ENCODE results near the gene ZNF695.
"Not testable (repeated sequence)": the region's sequence is repeated elsewhere in the genome, so short reads cannot be mapped to it uniquely, and the experiment has no call there.

Gene ZNF695
- 0 reads per million in 3 donors for total RNA-seq

- Histone ChIP-seq H3K4me1 (ENCODE audit: control insufficient read depth, insufficient read depth, low read length, poor library complexity, severe bottlenecking) (peaks cover 4% of the 10 kb centered on the region), H3K27me3 (replicated peaks; ENCODE audit: control insufficient read depth, insufficient read depth, low read length, poor library complexity, severe bottlenecking) (no peaks in the 10 kb centered on the region), H3K27ac (ENCODE audit: insufficient read depth, low read length, poor library complexity, severe bottlenecking) (no peak within 1 kb of the TSS), H3K36me3 (ENCODE audit: control insufficient read depth, insufficient read depth, low read length) (no peaks in the 10 kb centered on the region), H3K9me3 (ENCODE audit: control insufficient read depth, low read length) (no peaks in the 10 kb centered on the region), H3K4me3 (ENCODE audit: insufficient read depth, low read depth, low read length, poor library complexity, severe bottlenecking) (peak within 1 kb of the TSS; percentile 35)
- peak in 2 of 3 donors; percentile 2 for DNase-seq
These were observed at the start of gene ZNF695 for GRCh38 chr1:247007511-247008405. Gene ZNF695 (minus strand): TSS chr1:247008057. CDS start chr1:247007908, 149 bp downstream.

DNA sequence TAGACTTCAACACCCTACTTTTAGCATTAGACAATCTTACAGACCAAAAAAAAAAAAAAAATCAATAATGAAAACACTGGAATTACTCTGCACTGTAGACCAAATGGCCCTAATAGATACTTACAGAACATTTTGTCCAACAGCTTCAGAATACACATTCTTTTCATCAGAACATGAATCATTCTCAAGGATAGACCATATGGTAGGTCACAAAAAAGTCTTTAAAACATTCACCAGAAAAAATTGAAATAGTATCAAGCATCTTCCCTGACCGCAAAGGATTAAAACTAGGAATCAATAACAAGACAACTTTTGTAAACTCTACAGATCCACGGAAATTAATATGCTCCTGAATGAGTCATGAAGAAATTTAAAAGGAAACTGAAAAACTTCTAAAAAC is 48.2 kb upstream of the ZNF695 start:
- Histone ChIP-seq H3K36me3 (ENCODE audit: control insufficient read depth, insufficient read depth, low read length) (no peaks in the 10 kb centered on the region), H3K27ac (ENCODE audit: insufficient read depth, low read length, poor library complexity, severe bottlenecking) (no peak overlapping the region), H3K27me3 (replicated peaks; ENCODE audit: control insufficient read depth, insufficient read depth, low read length, poor library complexity, severe bottlenecking) (no peaks in the 10 kb centered on the region), H3K4me3 (ENCODE audit: insufficient read depth, low read depth, low read length, poor library complexity, severe bottlenecking) (no peak overlapping the region), H3K9me3 (ENCODE audit: control insufficient read depth, low read length) (peaks cover 12% of the 10 kb centered on the region), H3K4me1 (ENCODE audit: control insufficient read depth, insufficient read depth, low read length, poor library complexity, severe bottlenecking) (no peaks in the 10 kb centered on the region)
- no peak for DNase-seq

- Histone ChIP-seq H3K27me3 (replicated peaks; ENCODE audit: control insufficient read depth, insufficient read depth, low read length, poor library complexity, severe bottlenecking) (no peaks in the 10 kb centered on the region), H3K27ac (ENCODE audit: insufficient read depth, low read length, poor library complexity, severe bottlenecking) (no peak overlapping the region), H3K4me3 (ENCODE audit: insufficient read depth, low read depth, low read length, poor library complexity, severe bottlenecking) (no peak overlapping the region), H3K9me3 (ENCODE audit: control insufficient read depth, low read length) (peaks cover 12% of the 10 kb centered on the region), H3K4me1 (ENCODE audit: control insufficient read depth, insufficient read depth, low read length, poor library complexity, severe bottlenecking) (no peaks in the 10 kb centered on the region), H3K36me3 (ENCODE audit: control insufficient read depth, insufficient read depth, low read length) (no peaks in the 10 kb centered on the region)
- DNase-seq: no peak
These were observed 47.1 kb upstream of the ZNF695 start for GRCh38 chr1:247054992-247055415.

- Histone ChIP-seq H3K4me1 (ENCODE audit: control insufficient read depth, insufficient read depth, low read length, poor library complexity, severe bottlenecking) (no peaks in the 10 kb centered on the region), H3K36me3 (ENCODE audit: control insufficient read depth, insufficient read depth, low read length) (no peaks in the 10 kb centered on the region), H3K9me3 (ENCODE audit: control insufficient read depth, low read length) (peaks cover 25% of the 10 kb centered on the region), H3K4me3 (ENCODE audit: insufficient read depth, low read depth, low read length, poor library complexity, severe bottlenecking) (no peak overlapping the region), H3K27ac (ENCODE audit: insufficient read depth, low read length, poor library complexity, severe bottlenecking) (no peak overlapping the region), H3K27me3 (replicated peaks; ENCODE audit: control insufficient read depth, insufficient read depth, low read length, poor library complexity, severe bottlenecking) (no peaks in the 10 kb centered on the region)
- DNase-seq: no peak
These were observed 39.8 kb upstream of the ZNF695 start for GRCh38 chr1:247047702-247048101.

GRCh38 chr1:247047260-247047659 is 39.4 kb upstream of the ZNF695 start:
- Histone ChIP-seq H3K4me1 (ENCODE audit: control insufficient read depth, insufficient read depth, low read length, poor library complexity, severe bottlenecking) (no peaks in the 10 kb centered on the region), H3K27me3 (replicated peaks; ENCODE audit: control insufficient read depth, insufficient read depth, low read length, poor library complexity, severe bottlenecking) (no peaks in the 10 kb centered on the region), H3K36me3 (ENCODE audit: control insufficient read depth, insufficient read depth, low read length) (no peaks in the 10 kb centered on the region), H3K27ac (ENCODE audit: insufficient read depth, low read length, poor library complexity, severe bottlenecking) (no peak overlapping the region), H3K9me3 (ENCODE audit: control insufficient read depth, low read length) (peaks cover 25% of the 10 kb centered on the region), H3K4me3 (ENCODE audit: insufficient read depth, low read depth, low read length, poor library complexity, severe bottlenecking) (no peak overlapping the region)
- no peak for DNase-seq

GRCh38 chr1:247043406-247043805 is 35.5 kb upstream of the ZNF695 start:
- no peak overlapping the region for H3K27ac ChIP-seq (ENCODE audit: insufficient read depth, low read length, poor library complexity, severe bottlenecking)
- no peak overlapping the region for H3K4me3 ChIP-seq (ENCODE audit: insufficient read depth, low read depth, low read length, poor library complexity, severe bottlenecking)
- H3K27me3 ChIP-seq (replicated peaks; ENCODE audit: control insufficient read depth, insufficient read depth, low read length, poor library complexity, severe bottlenecking): no peaks in the 10 kb centered on the region
- peaks cover 36% of the 10 kb centered on the region for H3K9me3 ChIP-seq (ENCODE audit: control insufficient read depth, low read length)
- no peak for DNase-seq
- H3K4me1 ChIP-seq (ENCODE audit: control insufficient read depth, insufficient read depth, low read length, poor library complexity, severe bottlenecking): no peaks in the 10 kb centered on the region
- peaks cover 2% of the 10 kb centered on the region for H3K36me3 ChIP-seq (ENCODE audit: control insufficient read depth, insufficient read depth, low read length)

DNA sequence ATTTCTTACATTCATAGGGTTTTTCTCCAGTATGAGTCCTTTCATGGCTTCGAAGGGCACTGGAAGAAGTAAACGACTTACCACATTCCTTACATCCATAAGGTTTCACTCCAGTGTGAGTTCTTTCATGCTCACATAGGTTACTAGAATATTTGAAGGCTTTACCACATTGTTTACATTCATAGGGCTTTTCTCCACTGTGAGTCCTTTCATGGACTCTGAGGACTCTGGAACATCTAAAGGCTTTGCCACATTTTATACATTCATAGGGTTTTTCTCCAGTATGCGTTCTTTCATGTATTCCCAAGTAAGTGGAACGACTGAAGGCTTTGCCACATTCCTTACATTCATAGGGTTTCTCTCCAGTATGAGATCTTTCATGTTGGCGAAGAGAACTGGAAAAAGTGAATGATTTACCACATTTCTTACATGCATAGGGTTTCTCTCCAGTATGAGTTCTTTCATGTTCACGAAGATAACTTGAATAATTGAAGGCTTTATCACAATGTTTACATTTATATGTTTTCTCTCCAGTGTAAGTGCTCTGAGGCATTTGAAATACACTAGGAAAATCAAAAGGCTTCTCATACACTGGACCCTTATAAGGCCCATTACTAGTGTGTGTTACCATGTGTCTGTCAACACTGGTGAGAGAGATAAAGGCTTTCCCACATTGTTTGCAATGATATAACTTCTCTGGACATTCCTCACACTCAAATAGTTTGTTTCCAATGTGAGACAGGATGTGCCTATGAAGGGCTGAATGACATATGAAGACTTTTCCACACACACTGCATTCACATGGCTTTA is 29.9 kb upstream of the ZNF695 start:
- Histone ChIP-seq H3K4me3 (ENCODE audit: insufficient read depth, low read depth, low read length, poor library complexity, severe bottlenecking) (no peak overlapping the region), H3K36me3 (ENCODE audit: control insufficient read depth, insufficient read depth, low read length) (peaks cover 15% of the 10 kb centered on the region), H3K27ac (ENCODE audit: insufficient read depth, low read length, poor library complexity, severe bottlenecking) (no peak overlapping the region), H3K9me3 (ENCODE audit: control insufficient read depth, low read length) (peaks cover 51% of the 10 kb centered on the region), H3K4me1 (ENCODE audit: control insufficient read depth, insufficient read depth, low read length, poor library complexity, severe bottlenecking) (no peaks in the 10 kb centered on the region), H3K27me3 (replicated peaks; ENCODE audit: control insufficient read depth, insufficient read depth, low read length, poor library complexity, severe bottlenecking) (no peaks in the 10 kb centered on the region)
- no peak for DNase-seq

DNA sequence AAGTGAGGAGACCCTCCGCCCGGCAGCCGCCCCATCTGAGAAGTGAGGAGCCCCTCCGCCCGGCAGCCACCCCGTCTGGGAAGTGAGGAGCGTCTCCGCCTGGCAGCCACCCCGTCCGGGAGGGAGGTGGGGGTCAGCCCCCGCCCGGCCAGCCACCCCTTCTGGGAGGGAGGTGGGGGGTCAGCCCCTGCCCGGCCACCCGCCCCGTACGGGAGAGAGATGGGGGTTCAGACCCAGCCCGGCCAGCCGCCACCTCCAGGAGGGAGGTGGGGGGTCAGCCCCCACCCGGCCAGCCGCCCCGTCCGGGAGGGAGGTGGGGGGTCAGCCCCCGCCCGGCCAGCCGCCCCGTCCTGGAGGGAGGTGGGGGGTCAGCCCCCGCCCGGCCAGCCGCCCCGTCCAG is 24.4 kb upstream of the ZNF695 start:
- H3K36me3 ChIP-seq (ENCODE audit: control insufficient read depth, insufficient read depth, low read length); H3K27ac ChIP-seq (ENCODE audit: insufficient read depth, low read length, poor library complexity, severe bottlenecking): not testable (repeated sequence)
- H3K9me3 ChIP-seq (ENCODE audit: control insufficient read depth, low read length): peaks cover 36% of the 10 kb centered on the region

DNA sequence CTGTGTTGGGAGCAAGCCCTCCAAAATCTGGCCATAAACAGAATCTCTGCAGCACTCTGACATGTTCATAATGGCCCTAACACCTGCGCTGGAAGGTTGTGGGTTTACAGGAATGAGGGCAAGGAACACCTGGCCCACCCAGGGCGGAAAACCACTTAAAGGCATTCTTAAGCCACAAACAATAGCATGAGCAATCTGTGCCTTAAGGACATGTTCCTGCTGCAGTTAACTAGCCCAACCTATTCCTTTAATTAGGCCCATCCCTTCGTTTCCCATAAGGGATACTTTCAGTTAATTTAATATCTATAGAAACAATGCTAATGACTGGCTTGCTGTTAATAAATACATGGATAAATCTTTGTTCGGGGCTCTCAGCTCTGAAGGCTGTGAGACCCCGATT is 16.8 kb upstream of the ZNF695 start:
- H3K27me3 ChIP-seq (replicated peaks; ENCODE audit: control insufficient read depth, insufficient read depth, low read length, poor library complexity, severe bottlenecking); H3K4me3 ChIP-seq (ENCODE audit: insufficient read depth, low read depth, low read length, poor library complexity, severe bottlenecking); H3K4me1 ChIP-seq (ENCODE audit: control insufficient read depth, insufficient read depth, low read length, poor library complexity, severe bottlenecking); H3K9me3 ChIP-seq (ENCODE audit: control insufficient read depth, low read length); DNase-seq; H3K27ac ChIP-seq (ENCODE audit: insufficient read depth, low read length, poor library complexity, severe bottlenecking); H3K36me3 ChIP-seq (ENCODE audit: control insufficient read depth, insufficient read depth, low read length): not testable (repeated sequence)

More for the DNA sequence above, 24.4 kb upstream of the ZNF695 start:
- H3K27me3 ChIP-seq (replicated peaks; ENCODE audit: control insufficient read depth, insufficient read depth, low read length, poor library complexity, severe bottlenecking); H3K4me3 ChIP-seq (ENCODE audit: insufficient read depth, low read depth, low read length, poor library complexity, severe bottlenecking); DNase-seq; H3K4me1 ChIP-seq (ENCODE audit: control insufficient read depth, insufficient read depth, low read length, poor library complexity, severe bottlenecking): not testable (repeated sequence)

DNA sequence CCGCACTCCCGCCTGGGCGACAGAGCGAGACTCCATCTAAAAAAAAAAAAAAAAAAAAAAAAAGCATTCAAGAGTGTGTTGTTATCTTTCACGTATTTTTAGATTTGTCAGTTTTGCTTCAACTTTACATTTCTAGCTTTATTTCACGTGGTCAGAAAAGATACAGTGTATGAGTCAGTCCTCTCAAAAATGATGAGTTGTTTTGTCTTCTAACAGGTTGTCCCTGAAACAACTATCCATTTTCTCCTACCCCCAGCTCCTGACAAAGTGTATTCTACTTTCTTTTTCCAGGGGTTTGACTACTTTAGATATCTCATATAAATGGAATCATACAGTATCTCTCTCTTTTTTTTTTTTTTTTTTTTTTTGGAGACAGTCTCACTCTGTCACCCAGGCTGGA is 5.5 kb upstream of the ZNF695 start:
- Histone ChIP-seq H3K4me3 (ENCODE audit: insufficient read depth, low read depth, low read length, poor library complexity, severe bottlenecking) (no peak overlapping the region), H3K4me1 (ENCODE audit: control insufficient read depth, insufficient read depth, low read length, poor library complexity, severe bottlenecking) (no peaks in the 10 kb centered on the region), H3K27me3 (replicated peaks; ENCODE audit: control insufficient read depth, insufficient read depth, low read length, poor library complexity, severe bottlenecking) (no peaks in the 10 kb centered on the region), H3K36me3 (ENCODE audit: control insufficient read depth, insufficient read depth, low read length) (no peaks in the 10 kb centered on the region), H3K9me3 (ENCODE audit: control insufficient read depth, low read length) (no peaks in the 10 kb centered on the region), H3K27ac (ENCODE audit: insufficient read depth, low read length, poor library complexity, severe bottlenecking) (no peak overlapping the region)
- DNase-seq: no peak

Measured in effector memory CD4-positive, alpha-beta T cell (primary cell).